Mucosa of stomach (tissue), 1 donor: ENCODE data around the gene FAM229A.

ENCODE experiments used
- H3K27me3 ChIP-seq: one replicate; pipeline ENCODE4 v1.7.0; 2013; ENCODE audit warnings: mild to moderate bottlenecking, low read length; ENCODE audit not compliant: control insufficient read depth, insufficient read depth
- H3K36me3 ChIP-seq: one replicate; pipeline ENCODE4 v1.7.0; 2013; ENCODE audit warnings: low read length; ENCODE audit not compliant: control insufficient read depth, insufficient read depth
- H3K4me1 ChIP-seq: one replicate; pipeline ENCODE4 v1.7.0; 2013; ENCODE audit warnings: mild to moderate bottlenecking, low read length; ENCODE audit not compliant: control insufficient read depth, insufficient read depth
- H3K4me3 ChIP-seq: one replicate; pipeline ENCODE4 v1.7.0; 2013; ENCODE audit warnings: low read length
- H3K9ac ChIP-seq: one replicate; pipeline ENCODE4 v1.7.0; 2013; ENCODE audit warnings: mild to moderate bottlenecking, low read length, moderate library complexity
- H3K9me3 ChIP-seq: one replicate; pipeline ENCODE4 v1.7.0; 2013; ENCODE audit warnings: mild to moderate bottlenecking, low read length, moderate library complexity; ENCODE audit not compliant: control insufficient read depth
- donor health status: Pancreatic carcinoma.

FAM229A gene

GRCh38 chr1:32331549-32331948 is 30.7 kb downstream of the FAM229A start:
- peaks cover 17% of the 10 kb centered on the region for H3K36me3 ChIP-seq

GRCh38 chr1:32330558-32331151 is 31.6 kb downstream of the FAM229A start:
- no peaks in the 10 kb centered on the region for H3K9me3 ChIP-seq
- peaks cover 17% of the 10 kb centered on the region for H3K36me3 ChIP-seq
- H3K4me1 ChIP-seq, result peaks cover 30% of the 10 kb centered on the region
- no peak overlapping the region for H3K4me3 ChIP-seq
- H3K9ac ChIP-seq, result no peak overlapping the region
- no peaks in the 10 kb centered on the region for H3K27me3 ChIP-seq

More at GRCh38 chr1:32331549-32331948, 30.7 kb downstream of the FAM229A start:
- H3K9ac ChIP-seq, result no peak overlapping the region
- H3K4me3 ChIP-seq, result no peak overlapping the region
- H3K9me3 ChIP-seq, result no peaks in the 10 kb centered on the region
- H3K27me3 ChIP-seq, result no peaks in the 10 kb centered on the region
- peaks cover 31% of the 10 kb centered on the region for H3K4me1 ChIP-seq

GRCh38 chr1:32329931-32330466 is 32.3 kb downstream of the FAM229A start:
- H3K4me3 ChIP-seq, result no peak overlapping the region
- peaks cover 17% of the 10 kb centered on the region for H3K36me3 ChIP-seq
- no peaks in the 10 kb centered on the region for H3K9me3 ChIP-seq

GRCh38 chr1:32327204-32327603 is 35.1 kb downstream of the FAM229A start:
- no peak overlapping the region for H3K4me3 ChIP-seq
- H3K36me3 ChIP-seq, result peaks cover 17% of the 10 kb centered on the region

More at GRCh38 chr1:32329931-32330466, 32.3 kb downstream of the FAM229A start:
- Histone ChIP-seq H3K4me1 (peaks cover 27% of the 10 kb centered on the region), H3K27me3 (no peaks in the 10 kb centered on the region), H3K9ac (no peak overlapping the region)

GRCh38 chr1:32321712-32322291 is 40.5 kb downstream of the FAM229A start:
- Histone ChIP-seq H3K27me3 (no peaks in the 10 kb centered on the region), H3K4me3 (no peak overlapping the region), H3K9me3 (no peaks in the 10 kb centered on the region), H3K9ac (peak overlapping the region; percentile 62), H3K4me1 (peaks cover 47% of the 10 kb centered on the region), H3K36me3 (peaks cover under 1% of the 10 kb centered on the region)

More at GRCh38 chr1:32327204-32327603, 35.1 kb downstream of the FAM229A start:
- Histone ChIP-seq H3K27me3 (no peaks in the 10 kb centered on the region), H3K9me3 (no peaks in the 10 kb centered on the region), H3K4me1 (peaks cover 29% of the 10 kb centered on the region), H3K9ac (no peak overlapping the region)

- no peak overlapping the region for H3K9ac ChIP-seq
- H3K9me3 ChIP-seq, result no peaks in the 10 kb centered on the region
- H3K4me3 ChIP-seq, result no peak overlapping the region
- H3K27me3 ChIP-seq, result no peaks in the 10 kb centered on the region
- H3K36me3 ChIP-seq, result no peaks in the 10 kb centered on the region
- H3K4me1 ChIP-seq, result peaks cover 44% of the 10 kb centered on the region
These were observed 44.0 kb downstream of the FAM229A start for GRCh38 chr1:32318127-32318869.

GRCh38 chr1:32316903-32317277 is 45.4 kb downstream of the FAM229A start:
- H3K36me3 ChIP-seq, result no peaks in the 10 kb centered on the region
- H3K4me3 ChIP-seq, result no peak overlapping the region
- H3K9me3 ChIP-seq, result no peaks in the 10 kb centered on the region
- H3K27me3 ChIP-seq, result no peaks in the 10 kb centered on the region
- H3K9ac ChIP-seq, result no peak overlapping the region
- H3K4me1 ChIP-seq, result peaks cover 31% of the 10 kb centered on the region

GRCh38 chr1:32311709-32312393 is 50.4 kb downstream of the FAM229A start:
- H3K27me3 ChIP-seq, result no peaks in the 10 kb centered on the region
- H3K4me3 ChIP-seq, result no peak overlapping the region
- peaks cover 24% of the 10 kb centered on the region for H3K4me1 ChIP-seq
- H3K9ac ChIP-seq, result no peak overlapping the region
- H3K36me3 ChIP-seq, result no peaks in the 10 kb centered on the region
- H3K9me3 ChIP-seq, result no peaks in the 10 kb centered on the region
